HG03108 (cell line): ENCODE data around the gene SLFN11.
"Not testable (repeated sequence)": the region's sequence is repeated elsewhere in the genome, so short reads cannot be mapped to it uniquely, and the experiment has no call there.

Experiments used
- ATAC-seq: cut with Tn5 transposase; IDR thresholded peaks from one replicate; pipeline ENCODE4 v1.9.1; 2021; ENCODE audit warnings: moderate library complexity; ENCODE audit not compliant: unreplicated experiment

Gene SLFN11

GRCh38 chr17:35373534-35373983 lies at the start of gene SLFN11:
Gene SLFN11 (minus strand): TSS chr17:35373621. CDS start chr17:35363807, 9,814 bp downstream.
- peak; percentile 52 for ATAC-seq

- ATAC-seq: not testable (repeated sequence)
Observed at GRCh38 chr17:35421069-35421468, 47.6 kb upstream of the SLFN11 start.

- no peak for ATAC-seq
Observed at GRCh38 chr17:35416659-35417058, 43.2 kb upstream of the SLFN11 start.

- ATAC-seq: not testable (repeated sequence)
Observed at GRCh38 chr17:35414707-35415106, 41.3 kb upstream of the SLFN11 start.

GRCh38 chr17:35414247-35414646 lies 40.8 kb upstream of the SLFN11 start:
- no peak for ATAC-seq

- no peak for ATAC-seq
Observed at GRCh38 chr17:35407531-35407930, 34.1 kb upstream of the SLFN11 start.

- ATAC-seq: no peak
Observed at GRCh38 chr17:35406568-35406967, 33.1 kb upstream of the SLFN11 start.

- no peak for ATAC-seq
Observed at GRCh38 chr17:35404360-35404759, 30.9 kb upstream of the SLFN11 start.

GRCh38 chr17:35393783-35394182 lies 20.4 kb upstream of the SLFN11 start:
- ATAC-seq: not testable (repeated sequence)

GRCh38 chr17:35390663-35391062 lies 17.2 kb upstream of the SLFN11 start:
- ATAC-seq: no peak

GRCh38 chr17:35390156-35390555 lies 16.7 kb upstream of the SLFN11 start:
- ATAC-seq: no peak

- ATAC-seq: no peak
Observed at GRCh38 chr17:35387496-35387895, 14.1 kb upstream of the SLFN11 start.

GRCh38 chr17:35377706-35378105 lies 4.3 kb upstream of the SLFN11 start:
- no peak for ATAC-seq

GRCh38 chr17:35377068-35377467 lies 3.6 kb upstream of the SLFN11 start:
- no peak for ATAC-seq

- ATAC-seq: no peak
Observed at GRCh38 chr17:35376245-35376644, 2.8 kb upstream of the SLFN11 start.

GRCh38 chr17:35374766-35375344 lies 1.4 kb upstream of the SLFN11 start:
- no peak for ATAC-seq

GRCh38 chr17:35373984-35374765 lies 754 bp upstream of the SLFN11 start:
- ATAC-seq: no peak

GRCh38 chr17:35372846-35373533 lies 431 bp downstream of the SLFN11 start:
- no peak for ATAC-seq

- no peak for ATAC-seq
Observed at GRCh38 chr17:35371934-35372333, 1.5 kb downstream of the SLFN11 start.

- peak; percentile 92 for ATAC-seq
Observed at GRCh38 chr17:35368081-35368830, 5.2 kb downstream of the SLFN11 start.

- ATAC-seq: no peak
Observed at GRCh38 chr17:35361027-35361426, 12.4 kb downstream of the SLFN11 start.
